ENCODE measurements around the gene EI24. TPM values are rescaled to one million over a fixed set of nuclear protein-coding genes. Genes with fewer than 3 reads are reported as not detected.

Gene EI24
- total RNA-seq, 1 donor from 2014 or later: 68.0 TPM

GRCh38 chr11:125588505-125588904, 19.2 kb downstream of the EI24 start:
- H3K27me3 Mint-ChIP-seq: no peaks in the 10 kb centered on the region
- H3K27ac Mint-ChIP-seq: peak overlapping the region; percentile 80
- H3K4me3 Mint-ChIP-seq (ENCODE audit: low read depth): no peak overlapping the region
- peaks cover 9% of the 10 kb centered on the region for H3K36me3 Mint-ChIP-seq (ENCODE audit: insufficient read depth)
- peaks cover 17% of the 10 kb centered on the region for H3K4me1 Mint-ChIP-seq (ENCODE audit: low read depth)
- TF ChIP-seq CTCF (IDR thresholded peaks at IDR 0.05; ENCODE audit: unreplicated experiment): no peak
- DNase-seq (ENCODE audit: low spot score, unreplicated experiment): no peak
- no peaks in the 10 kb centered on the region for H3K9me3 Mint-ChIP-seq (ENCODE audit: low read depth)

- Mint-ChIP-seq H3K27me3 (no peaks in the 10 kb centered on the region), H3K27ac (peak overlapping the region; percentile 99), H3K4me3 (ENCODE audit: low read depth) (peak overlapping the region; percentile 100), H3K4me1 (ENCODE audit: low read depth) (peaks cover 25% of the 10 kb centered on the region), H3K36me3 (ENCODE audit: insufficient read depth) (peaks cover 7% of the 10 kb centered on the region), H3K9me3 (ENCODE audit: low read depth) (no peaks in the 10 kb centered on the region)
- no peak for TF ChIP-seq CTCF (IDR thresholded peaks at IDR 0.05; ENCODE audit: unreplicated experiment)
- peak; percentile 26 for DNase-seq (ENCODE audit: low spot score, unreplicated experiment)
Measured at GRCh38 chr11:125591649-125592304, 22.5 kb downstream of the EI24 start.

GRCh38 chr11:125592305-125593113, 23.2 kb downstream of the EI24 start, which contains the start of gene STT3A:
TSS of gene STT3A (plus strand) at chr11:125592852. CDS start at chr11:125595916, 3,064 bp downstream.
- TF ChIP-seq CTCF (IDR thresholded peaks at IDR 0.05; ENCODE audit: unreplicated experiment): no peak
- DNase-seq (ENCODE audit: low spot score, unreplicated experiment): peak; percentile 97
- peaks cover 9% of the 10 kb centered on the region for H3K36me3 Mint-ChIP-seq (ENCODE audit: insufficient read depth)
- no peaks in the 10 kb centered on the region for H3K27me3 Mint-ChIP-seq
- H3K27ac Mint-ChIP-seq: peak within 1 kb of the TSS; percentile 99
- peak within 1 kb of the TSS; percentile 100 for H3K4me3 Mint-ChIP-seq (ENCODE audit: low read depth)
- H3K4me1 Mint-ChIP-seq (ENCODE audit: low read depth): peaks cover 25% of the 10 kb centered on the region
- no peaks in the 10 kb centered on the region for H3K9me3 Mint-ChIP-seq (ENCODE audit: low read depth)

- H3K27me3 Mint-ChIP-seq: no peaks in the 10 kb centered on the region
- peak overlapping the region; percentile 100 for H3K4me3 Mint-ChIP-seq (ENCODE audit: low read depth)
- H3K9me3 Mint-ChIP-seq (ENCODE audit: low read depth): no peaks in the 10 kb centered on the region
- H3K36me3 Mint-ChIP-seq (ENCODE audit: insufficient read depth): peaks cover 10% of the 10 kb centered on the region
- H3K4me1 Mint-ChIP-seq (ENCODE audit: low read depth): peaks cover 24% of the 10 kb centered on the region
- no peak for TF ChIP-seq CTCF (IDR thresholded peaks at IDR 0.05; ENCODE audit: unreplicated experiment)
- peak overlapping the region; percentile 99 for H3K27ac Mint-ChIP-seq
- no peak for DNase-seq (ENCODE audit: low spot score, unreplicated experiment)
Measured at GRCh38 chr11:125593114-125593820, 24.0 kb downstream of the EI24 start.

GRCh38 chr11:125594958-125595357, 25.7 kb downstream of the EI24 start:
- peaks cover 20% of the 10 kb centered on the region for H3K4me1 Mint-ChIP-seq (ENCODE audit: low read depth)
- peaks cover 12% of the 10 kb centered on the region for H3K36me3 Mint-ChIP-seq (ENCODE audit: insufficient read depth)
- TF ChIP-seq CTCF (IDR thresholded peaks at IDR 0.05; ENCODE audit: unreplicated experiment): no peak
- H3K4me3 Mint-ChIP-seq (ENCODE audit: low read depth): peak overlapping the region; percentile 35
- H3K27me3 Mint-ChIP-seq: no peaks in the 10 kb centered on the region
- no peak overlapping the region for H3K27ac Mint-ChIP-seq
- DNase-seq (ENCODE audit: low spot score, unreplicated experiment): no peak
- H3K9me3 Mint-ChIP-seq (ENCODE audit: low read depth): no peaks in the 10 kb centered on the region
